Sigmoid colon (tissue), 7 donors: Measurements from ENCODE around the gene B4GALNT3. TPM values are rescaled to one million over a fixed set of nuclear protein-coding genes. Genes with fewer than 3 reads are reported as not detected.

ENCODE experiments used
- DNase-seq: peaks from one replicate; pipeline ENCODE4 v3.0.0-alpha.2; 2019
- H3K27ac ChIP-seq, 4 donors: fragments of 200-600 bp; sonication (generic); one replicate each; pipeline ENCODE4 v1.5.1; 2016 to 2019; ENCODE audit warnings: mild to moderate bottlenecking in 1 of 4
- H3K27me3 ChIP-seq, 3 donors: fragments of 200-600 bp; sonication (generic); one replicate each; pipeline ENCODE4 v1.5.1; 2019; ENCODE audit warnings: mild to moderate bottlenecking in 1 of 3
- H3K36me3 ChIP-seq, 4 donors: fragments of 200-600 bp; sonication (generic); one replicate each; pipeline ENCODE4 v1.5.1; 2016 to 2019
- H3K4me1 ChIP-seq, 4 donors: fragments of 200-600 bp; sonication (generic); one replicate each; pipeline ENCODE4 v1.5.1; 2017 to 2019
- H3K4me3 ChIP-seq, 4 donors: fragments of 200-600 bp; sonication (generic); one replicate each; pipeline ENCODE4 v1.5.1; 2017 to 2019; ENCODE audit warnings: mild to moderate bottlenecking in 2 of 4, moderate library complexity in 1 of 4
- H3K9me3 ChIP-seq, 4 donors: fragments of 200-600 bp in 3 of 4; sonication (generic) in 3 of 4; one replicate each; pipeline versions ENCODE4 v1.5.1 to v1.6.1; 2013 to 2019
- EP300 ChIP-seq, 4 donors: sonication (generic); formaldehyde crosslinking; IDR thresholded peaks; one replicate each; pipeline ENCODE4 v1.6.1; 2017; ENCODE audit warnings: antibody characterized with exemption in 4 of 4
- POLR2A ChIP-seq, 2 donors: fragments of 450-650 bp; IDR thresholded peaks; one replicate each; pipeline ENCODE4 v1.6.1; 2016; ENCODE audit warnings: antibody characterized with exemption in 2 of 2, mild to moderate bottlenecking in 2 of 2, moderate library complexity in 2 of 2
- POLR2AphosphoS5 ChIP-seq, 4 donors: sonication (generic); formaldehyde crosslinking; IDR thresholded peaks; one replicate each; pipeline ENCODE4 v1.6.1; 2017; ENCODE audit warnings: antibody characterized with exemption in 4 of 4
- WGBS, 2 donors: extraction: QIAGEN DNeasy Blood & Tissue Kit; methylation state at CpG; one replicate each; pipeline ENCODE4 v1.1.7; 2013; 5-methylcytosine and 5-hydroxymethylcytosine counted together
- intact Hi-C: fragments of 100-400 bp; cut with DNase I; formaldehyde crosslinking; loops from one replicate; pipeline ENCODE4 v1.15.1; 2023
- polyA plus RNA-seq, 3 donors: library from polyadenylated mRNA; stranded (reverse); fragments of 200-250 nt; gene quantifications; one replicate each; pipeline ENCODE4 v1.2.3, GENCODE V29; 2013
- total RNA-seq, 4 donors: library from RNA; depleted of rRNA; stranded (reverse); fragments of >200 nt; gene quantifications; one replicate each; pipeline ENCODE4 v1.1.0, GENCODE V29; 2016
- TF ChIP-seq, protein P1 (sequence below), 4 experiments: fragments of 450-650 bp in 3 of 4; fragments of 200-600 bp in 1 of 4; IDR thresholded peaks; one replicate each; pipeline ENCODE4 v1.5.1; 2016 to 2019; ENCODE audit warnings: antibody characterized with exemption in 4 of 4, mild to moderate bottlenecking in 3 of 4, moderate library complexity in 2 of 4
- donor health status: healthy with polysubstance abuse.
- donor health status: Bipolar disorder and iron deficiency.
- donor health status: healthy.

Gene B4GALNT3
- total and polyA plus RNA-seq, 7 donors: under 0.01 to 74.2 (median 0.36) TPM

DNA sequence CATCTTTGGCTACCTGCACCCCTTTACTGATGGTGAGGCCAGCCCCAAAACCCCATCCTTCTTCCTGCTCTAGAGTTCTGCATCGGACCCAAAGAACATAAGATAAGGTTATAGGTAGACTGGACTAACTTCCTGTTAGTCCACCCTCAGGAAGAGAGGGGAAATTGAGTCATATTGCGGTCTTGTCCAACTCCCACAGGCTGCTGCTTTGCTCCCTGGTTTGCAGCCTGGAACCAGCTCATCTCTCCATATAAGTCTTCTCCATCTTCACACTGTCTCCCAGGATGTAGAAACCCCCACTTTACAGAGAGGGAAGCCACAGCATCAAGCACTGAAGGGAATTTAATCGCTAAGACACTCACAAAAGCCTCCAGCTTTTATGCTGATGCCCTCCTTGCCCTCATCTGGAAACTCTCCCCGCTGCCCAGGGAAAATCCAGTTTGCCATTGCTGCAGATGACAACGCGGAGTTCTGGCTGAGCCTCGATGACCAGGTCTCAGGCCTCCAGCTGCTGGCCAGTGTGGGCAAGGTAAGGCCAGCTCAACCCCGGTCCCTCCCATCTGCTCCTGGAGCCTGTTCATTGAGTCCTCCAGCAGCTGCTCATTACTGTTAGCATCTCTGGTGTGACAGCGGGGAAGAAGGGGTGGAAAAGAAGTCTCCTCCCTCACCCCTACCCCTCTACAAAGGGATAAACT lies 85.3 kb downstream of the B4GALNT3 start:
- Histone ChIP-seq H3K36me3 (no peaks in the 10 kb centered on the region), H3K9me3 (no peaks in the 10 kb centered on the region), H3K27ac (no peak overlapping the region), H3K4me3 (no peak overlapping the region), H3K27me3 (peaks cover 5 to 35% (median 11%) of the 10 kb centered on the region in 3 donors), H3K4me1 (peaks cover 0 to 7% (median 6%) of the 10 kb centered on the region in 4 donors)
- WGBS, 2 donors: 82 to 89% methylated on average over 9 of the region's 9 CpGs
- TF ChIP-seq EP300 (IDR thresholded peaks at IDR 0.05): no peak
- no peak for TF ChIP-seq POLR2A (IDR thresholded peaks at IDR 0.05)
- TF ChIP-seq, protein P1, sequence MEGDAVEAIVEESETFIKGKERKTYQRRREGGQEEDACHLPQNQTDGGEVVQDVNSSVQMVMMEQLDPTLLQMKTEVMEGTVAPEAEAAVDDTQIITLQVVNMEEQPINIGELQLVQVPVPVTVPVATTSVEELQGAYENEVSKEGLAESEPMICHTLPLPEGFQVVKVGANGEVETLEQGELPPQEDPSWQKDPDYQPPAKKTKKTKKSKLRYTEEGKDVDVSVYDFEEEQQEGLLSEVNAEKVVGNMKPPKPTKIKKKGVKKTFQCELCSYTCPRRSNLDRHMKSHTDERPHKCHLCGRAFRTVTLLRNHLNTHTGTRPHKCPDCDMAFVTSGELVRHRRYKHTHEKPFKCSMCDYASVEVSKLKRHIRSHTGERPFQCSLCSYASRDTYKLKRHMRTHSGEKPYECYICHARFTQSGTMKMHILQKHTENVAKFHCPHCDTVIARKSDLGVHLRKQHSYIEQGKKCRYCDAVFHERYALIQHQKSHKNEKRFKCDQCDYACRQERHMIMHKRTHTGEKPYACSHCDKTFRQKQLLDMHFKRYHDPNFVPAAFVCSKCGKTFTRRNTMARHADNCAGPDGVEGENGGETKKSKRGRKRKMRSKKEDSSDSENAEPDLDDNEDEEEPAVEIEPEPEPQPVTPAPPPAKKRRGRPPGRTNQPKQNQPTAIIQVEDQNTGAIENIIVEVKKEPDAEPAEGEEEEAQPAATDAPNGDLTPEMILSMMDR (IDR thresholded peaks at IDR 0.05): no peak
- TF ChIP-seq POLR2AphosphoS5 (IDR thresholded peaks at IDR 0.05): no peak
- no peak for DNase-seq
- intact Hi-C loops: no loop called here

DNA sequence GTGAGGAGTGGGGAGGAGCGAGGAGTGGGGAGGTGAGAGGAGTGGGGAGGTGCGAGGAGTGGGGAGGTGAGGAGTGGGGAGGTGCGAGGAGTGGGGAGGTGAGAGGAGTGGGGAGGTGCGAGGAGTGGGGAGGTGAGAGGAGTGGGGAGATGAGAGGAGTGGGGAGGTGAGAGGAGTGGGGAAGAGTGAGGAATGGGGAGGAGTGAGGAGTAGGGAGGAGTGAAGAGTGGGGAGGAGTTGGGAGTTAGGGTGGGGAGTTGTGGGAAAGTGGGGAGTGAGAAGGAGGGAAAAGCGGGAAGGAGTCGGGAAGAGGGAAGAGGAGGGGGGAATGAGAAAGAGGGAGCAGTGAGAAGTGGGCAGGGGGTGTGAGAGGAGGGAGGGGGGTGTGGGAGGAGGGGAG lies 86.1 kb downstream of the B4GALNT3 start:
- intact Hi-C loops: no loop called here
- H3K36me3 ChIP-seq: no peaks in the 10 kb centered on the region
- TF ChIP-seq POLR2AphosphoS5 (IDR thresholded peaks at IDR 0.05) (no peak), POLR2A (IDR thresholded peaks at IDR 0.05) (no peak), EP300 (IDR thresholded peaks at IDR 0.05) (no peak)
- TF ChIP-seq, protein P1 (IDR thresholded peaks at IDR 0.05): no peak
- no peaks in the 10 kb centered on the region for H3K9me3 ChIP-seq
- 79 to 88% methylated on average over 6 of the region's 6 CpGs for WGBS, 2 donors
- H3K4me3 ChIP-seq: no peak overlapping the region
- H3K27me3 ChIP-seq: peaks cover 5 to 35% (median 11%) of the 10 kb centered on the region in 3 donors
- DNase-seq: no peak
- H3K4me1 ChIP-seq: peaks cover 0 to 7% (median 6%) of the 10 kb centered on the region in 4 donors
- H3K27ac ChIP-seq: no peak overlapping the region

DNA sequence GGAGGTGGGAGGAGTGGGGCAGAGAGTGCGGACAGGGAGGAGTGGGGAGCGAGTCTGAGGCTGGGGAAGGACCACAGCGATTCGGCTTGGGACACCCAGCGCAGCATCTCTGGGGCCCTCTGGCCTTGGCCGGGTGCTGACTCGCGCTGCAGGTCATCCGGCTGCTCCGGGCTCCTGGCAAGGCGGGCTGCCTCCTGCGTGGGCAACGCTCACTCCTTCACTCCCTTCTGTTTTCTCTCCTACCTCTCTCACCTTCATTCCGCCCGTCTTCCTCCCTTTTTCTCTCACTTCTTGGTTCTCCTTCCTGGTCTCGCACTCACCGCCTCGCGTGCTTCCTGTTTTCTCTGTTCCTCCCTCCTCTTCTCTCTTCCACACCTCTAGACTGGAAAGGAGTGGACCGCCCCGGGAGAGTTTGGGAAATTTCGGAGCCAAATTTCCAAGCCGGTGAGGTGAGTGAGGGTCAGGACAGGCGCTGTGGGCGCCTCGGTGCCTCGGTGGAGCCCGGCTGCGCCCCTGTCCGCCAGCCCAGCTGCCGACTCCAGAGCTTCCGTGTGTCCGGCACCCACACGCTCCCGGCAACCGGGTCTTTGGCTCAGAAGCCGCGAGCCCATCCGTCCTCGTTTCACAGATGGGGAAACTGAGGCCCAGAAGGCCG lies 86.7 kb downstream of the B4GALNT3 start:
- DNase-seq: no peak
- no peaks in the 10 kb centered on the region for H3K9me3 ChIP-seq

DNA sequence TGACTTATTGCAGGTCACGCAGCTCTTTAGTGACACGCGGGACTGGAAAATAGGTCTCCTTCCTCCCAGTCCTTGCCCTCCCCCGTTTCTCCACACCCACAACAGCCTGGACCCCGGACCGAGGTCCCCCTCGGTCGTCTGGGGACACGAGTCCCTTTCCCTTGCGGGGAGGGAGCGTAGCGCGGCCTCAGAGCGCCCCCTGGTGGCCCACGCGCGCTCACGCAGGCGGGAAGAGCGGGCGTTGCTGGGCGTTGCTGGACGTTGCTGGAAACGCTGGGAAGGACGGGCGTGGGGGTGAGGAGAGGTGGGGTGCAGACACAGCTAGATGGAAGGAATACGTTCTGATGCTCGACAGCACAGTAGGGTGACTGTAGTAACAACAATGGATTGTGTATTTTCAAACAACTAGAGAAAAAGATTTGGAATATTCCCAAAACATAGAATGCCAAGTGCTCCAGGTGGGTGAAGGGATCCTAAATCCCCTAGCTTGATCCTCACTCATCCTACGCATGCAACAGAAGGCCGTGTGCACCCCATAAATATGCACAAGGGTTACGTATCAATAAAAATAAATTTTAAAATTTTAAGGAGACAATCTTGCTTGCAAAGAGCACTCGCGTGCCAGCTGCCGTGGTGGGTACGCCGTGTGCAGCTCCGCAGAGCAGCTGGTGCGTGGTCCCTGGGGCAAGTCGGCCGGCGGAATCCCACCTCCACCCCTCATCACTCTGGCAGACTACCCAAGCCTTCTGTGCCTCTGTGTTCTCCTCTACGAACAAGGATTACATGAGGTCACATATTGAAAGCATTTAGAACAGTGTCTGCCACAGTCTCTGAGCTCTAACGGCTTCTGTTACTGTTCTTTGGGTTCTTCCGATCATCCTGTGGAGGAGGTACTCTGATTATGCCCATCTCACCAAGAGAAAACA lies 87.4 kb downstream of the B4GALNT3 start:
- Histone ChIP-seq H3K27me3 (peaks cover 5 to 44% (median 11%) of the 10 kb centered on the region in 3 donors), H3K9me3 (no peaks in the 10 kb centered on the region), H3K27ac (no peak overlapping the region), H3K4me3 (no peak overlapping the region), H3K36me3 (no peaks in the 10 kb centered on the region), H3K4me1 (peaks cover 0 to 7% (median 6%) of the 10 kb centered on the region in 4 donors)
- TF ChIP-seq POLR2A (IDR thresholded peaks at IDR 0.05): no peak
- TF ChIP-seq, protein P1 (IDR thresholded peaks at IDR 0.05): peak; percentile 83 to 100 (median 98)
- no peak for TF ChIP-seq POLR2AphosphoS5 (IDR thresholded peaks at IDR 0.05)
- DNase-seq: no peak
- intact Hi-C loops: loop anchor here (1.0 kb wide), 1 partner anchor 105 kb away; no protein-coding TSS in a partner anchor
- WGBS, 2 donors: 34 to 36% methylated on average over 44 of the region's 44 CpGs

More for the DNA sequence above, 86.7 kb downstream of the B4GALNT3 start:
- Histone ChIP-seq H3K27me3 (peaks cover 5 to 40% (median 11%) of the 10 kb centered on the region in 3 donors), H3K4me3 (no peak overlapping the region), H3K36me3 (no peaks in the 10 kb centered on the region), H3K27ac (no peak overlapping the region), H3K4me1 (peaks cover 0 to 7% (median 6%) of the 10 kb centered on the region in 4 donors)
- intact Hi-C loops: no loop called here
- TF ChIP-seq POLR2A (IDR thresholded peaks at IDR 0.05): no peak
- TF ChIP-seq EP300 (IDR thresholded peaks at IDR 0.05): no peak
- no peak for TF ChIP-seq POLR2AphosphoS5 (IDR thresholded peaks at IDR 0.05)
- TF ChIP-seq, protein P1 (IDR thresholded peaks at IDR 0.05): no peak
- 74 to 83% methylated on average over 41 of the region's 41 CpGs for WGBS, 2 donors
